ENCODE results near the gene CPA3. TPM values are rescaled to one million over a fixed set of nuclear protein-coding genes. Genes with fewer than 3 reads are reported as not detected.

The CPA3 gene
- total RNA-seq, 4 donors from 2014 or later, result 0.19 to 66.8 (median 7.1) TPM

- no peaks in the 10 kb centered on the region for H3K27me3 ChIP-seq
- WGBS, 2 donors, result 64 to 70% methylated on average over 2 of the region's 2 CpGs
- no peak overlapping the region for H3K4me3 ChIP-seq
- H3K36me3 ChIP-seq, result no peaks in the 10 kb centered on the region
- H3K27ac ChIP-seq, result no peak overlapping the region
- H3K9me3 ChIP-seq, result no peaks in the 10 kb centered on the region
- no peak for DNase-seq
- intact Hi-C loops (cut with DNase I), result no loop called here
- TF ChIP-seq POLR2A (IDR thresholded peaks at IDR 0.05), result no peak
- no peaks in the 10 kb centered on the region for H3K4me1 ChIP-seq
Observed at GRCh38 chr3:148889828-148890227, 24.7 kb downstream of the CPA3 start.

- H3K36me3 ChIP-seq, result no peaks in the 10 kb centered on the region
- no peaks in the 10 kb centered on the region for H3K4me1 ChIP-seq
- no peaks in the 10 kb centered on the region for H3K9me3 ChIP-seq
- no peak for DNase-seq
- H3K4me3 ChIP-seq, result no peak overlapping the region
- TF ChIP-seq POLR2A (IDR thresholded peaks at IDR 0.05) (no peak), CTCF (IDR thresholded peaks at IDR 0.05) (no peak)
- H3K27me3 ChIP-seq, result no peaks in the 10 kb centered on the region
- intact Hi-C loops (cut with DNase I), result no loop called here
- WGBS, 2 donors, result 53 to 59% methylated on average over 3 of the region's 3 CpGs
- H3K27ac ChIP-seq, result no peak overlapping the region
Observed at GRCh38 chr3:148896062-148896461, 31.0 kb downstream of the CPA3 start.

- DNase-seq, result no peak
- intact Hi-C loops (cut with DNase I), result no loop called here
- no peak overlapping the region for H3K27ac ChIP-seq
- no peaks in the 10 kb centered on the region for H3K36me3 ChIP-seq
- no peak for TF ChIP-seq POLR2A (IDR thresholded peaks at IDR 0.05)
- TF ChIP-seq CTCF (IDR thresholded peaks at IDR 0.05), result no peak
- no peaks in the 10 kb centered on the region for H3K9me3 ChIP-seq
- H3K4me3 ChIP-seq, result no peak overlapping the region
- H3K27me3 ChIP-seq, result peaks cover 0 to 5% (median 0%) of the 10 kb centered on the region in 4 donors
- H3K4me1 ChIP-seq, result no peaks in the 10 kb centered on the region
- WGBS, 2 donors, result 47 to 51% methylated on average over 4 of the region's 4 CpGs
Observed at GRCh38 chr3:148901987-148902791, 37.1 kb downstream of the CPA3 start.

GRCh38 chr3:148903022-148903442 lies 37.9 kb downstream of the CPA3 start:
- no peak for DNase-seq
- no peak overlapping the region for H3K4me3 ChIP-seq
- TF ChIP-seq CTCF (IDR thresholded peaks at IDR 0.05), result no peak
- TF ChIP-seq POLR2A (IDR thresholded peaks at IDR 0.05), result no peak
- H3K36me3 ChIP-seq, result no peaks in the 10 kb centered on the region
- no peak overlapping the region for H3K27ac ChIP-seq
- no peaks in the 10 kb centered on the region for H3K9me3 ChIP-seq
- H3K4me1 ChIP-seq, result no peaks in the 10 kb centered on the region
- intact Hi-C loops (cut with DNase I), result no loop called here
- peaks cover 0 to 5% (median 0%) of the 10 kb centered on the region in 4 donors for H3K27me3 ChIP-seq
- WGBS, 2 donors, result 56 to 79% methylated on average over 2 of the region's 2 CpGs

- H3K4me1 ChIP-seq, result no peaks in the 10 kb centered on the region
- H3K4me3 ChIP-seq, result no peak overlapping the region
- no peaks in the 10 kb centered on the region for H3K36me3 ChIP-seq
- no peaks in the 10 kb centered on the region for H3K9me3 ChIP-seq
- no peak for TF ChIP-seq POLR2A (IDR thresholded peaks at IDR 0.05)
- no peak for TF ChIP-seq CTCF (IDR thresholded peaks at IDR 0.05)
- DNase-seq, result no peak
- no peak overlapping the region for H3K27ac ChIP-seq
- peaks cover 0 to 5% (median 0%) of the 10 kb centered on the region in 4 donors for H3K27me3 ChIP-seq
- intact Hi-C loops (cut with DNase I), result no loop called here
Observed at GRCh38 chr3:148903941-148904340, 38.8 kb downstream of the CPA3 start.

Data from esophagus squamous epithelium (tissue), 5 donors.